NCI-H2171 treated with DMSO at 0.1 percent for 48 hours (cell line): Measurements from ENCODE around the gene SERPINA6.
"Not testable (repeated sequence)": the region's sequence is repeated elsewhere in the genome, so short reads cannot be mapped to it uniquely, and the experiment has no call there.

ENCODE experiments used
- DNase-seq: peaks from one replicate; lab custom pipeline; 2025; lab: John Stamatoyannopoulos, UW

The SERPINA6 gene

GRCh38 chr14:94292526-94292871 is 30.6 kb downstream of the SERPINA6 start:
- DNase-seq: no peak

GRCh38 chr14:94291906-94292525 is 31.1 kb downstream of the SERPINA6 start:
- DNase-seq: no peak

- no peak for DNase-seq
These were observed 31.8 kb downstream of the SERPINA6 start for GRCh38 chr14:94291159-94291905.

- no peak for DNase-seq
These were observed 32.9 kb downstream of the SERPINA6 start for GRCh38 chr14:94290197-94290596.

- DNase-seq: no peak
These were observed 34.3 kb downstream of the SERPINA6 start for GRCh38 chr14:94288610-94289465.

GRCh38 chr14:94285158-94285557 is 38.0 kb downstream of the SERPINA6 start:
- DNase-seq: no peak

GRCh38 chr14:94284221-94284620 is 38.9 kb downstream of the SERPINA6 start:
- no peak for DNase-seq

- no peak for DNase-seq
These were observed 40.0 kb downstream of the SERPINA6 start for GRCh38 chr14:94282991-94283723.

- DNase-seq: no peak
These were observed 44.4 kb downstream of the SERPINA6 start for GRCh38 chr14:94278731-94279130.

- not testable (repeated sequence) for DNase-seq
These were observed 46.1 kb downstream of the SERPINA6 start for GRCh38 chr14:94276898-94277561.

GRCh38 chr14:94269156-94269555 is 54.0 kb downstream of the SERPINA6 start:
- no peak for DNase-seq

GRCh38 chr14:94268582-94268981 is 54.6 kb downstream of the SERPINA6 start:
- DNase-seq: not testable (repeated sequence)

GRCh38 chr14:94267352-94267751 is 55.8 kb downstream of the SERPINA6 start:
- no peak for DNase-seq

GRCh38 chr14:94264195-94264594 is 58.9 kb downstream of the SERPINA6 start:
- not testable (repeated sequence) for DNase-seq
